Smooth muscle cell of bladder (primary cell): ENCODE measurements around the gene HTT-AS. TPM values are rescaled to one million over a fixed set of nuclear protein-coding genes. Genes with fewer than 3 reads are reported as not detected.

ENCODE experiments used
- total RNA-seq: library from RNA; depleted of rRNA; stranded (reverse); fragments of >200 nt; gene quantifications from 2 replicates; pipeline ENCODE4 v1.2.3, GENCODE V29; 2014

The HTT-AS gene
- total RNA-seq, result not detected in 2 replicates

DNA sequence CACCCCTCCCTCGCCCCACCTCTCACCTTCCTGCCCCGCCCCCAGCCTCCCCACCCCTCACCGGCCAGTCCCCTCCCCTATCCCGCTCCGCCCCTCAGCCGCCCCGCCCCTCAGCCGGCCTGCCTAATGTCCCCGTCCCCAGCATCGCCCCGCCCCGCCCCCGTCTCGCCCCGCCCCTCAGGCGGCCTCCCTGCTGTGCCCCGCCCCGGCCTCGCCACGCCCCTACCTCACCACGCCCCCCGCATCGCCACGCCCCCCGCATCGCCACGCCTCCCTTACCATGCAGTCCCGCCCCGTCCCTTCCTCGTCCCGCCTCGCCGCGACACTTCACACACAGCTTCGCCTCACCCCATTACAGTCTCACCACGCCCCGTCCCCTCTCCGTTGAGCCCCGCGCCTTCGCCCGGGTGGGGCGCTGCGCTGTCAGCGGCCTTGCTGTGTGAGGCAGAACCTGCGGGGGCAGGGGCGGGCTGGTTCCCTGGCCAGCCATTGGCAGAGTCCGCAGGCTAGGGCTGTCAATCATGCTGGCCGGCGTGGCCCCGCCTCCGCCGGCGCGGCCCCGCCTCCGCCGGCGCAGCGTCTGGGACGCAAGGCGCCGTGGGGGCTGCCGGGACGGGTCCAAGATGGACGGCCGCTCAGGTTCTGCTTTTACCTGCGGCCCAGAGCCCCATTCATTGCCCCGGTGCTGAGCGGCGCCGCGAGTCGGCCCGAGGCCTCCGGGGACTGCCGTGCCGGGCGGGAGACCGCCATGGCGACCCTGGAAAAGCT, at the start of gene HTT-AS, which contains the start of gene HTT:
HTT-AS (minus strand) TSS at position 461 of the 768 bp plus-strand sequence.
HTT (plus strand) TSS at position 604 of the 768 bp plus-strand sequence; CDS start at position 749, 145 bp downstream.

Other genes with a start within 250 kb of the HTT-AS start
- gene ADD1, start 230.7 kb downstream of the HTT-AS start, total RNA-seq, result 123 and 148 TPM in 2 replicates
- 17.4 and 20.9 TPM in 2 replicates for gene NOP14, start 111.1 kb downstream of the HTT-AS start, total RNA-seq
- gene GRK4, start 111.0 kb downstream of the HTT-AS start, total RNA-seq, result 2.4 and 4.1 TPM in 2 replicates
- gene HTT, start 143 bp upstream of the HTT-AS start, total RNA-seq, result 17.9 and 22.6 TPM in 2 replicates
- gene MSANTD1, start 174.6 kb upstream of the HTT-AS start, total RNA-seq, result 0.14 and 0.74 TPM in 2 replicates
- gene RGS12, start 218.5 kb upstream of the HTT-AS start, total RNA-seq, result 12.4 and 14.0 TPM in 2 replicates